C4-2B (cell line): Measurements from ENCODE around the gene FGFRL1.

Source experiments
- CTCF ChIP-seq: fragments of 450-650 bp; conservative IDR thresholded peaks from 2 replicates; pipeline ENCODE4 v1.5.1; 2017; ENCODE audit warnings: mild to moderate bottlenecking
- ZFX ChIP-seq: fragments of 450-650 bp; IDR thresholded peaks from 2 replicates; pipeline ENCODE4 v1.6.1; 2017

DNA sequence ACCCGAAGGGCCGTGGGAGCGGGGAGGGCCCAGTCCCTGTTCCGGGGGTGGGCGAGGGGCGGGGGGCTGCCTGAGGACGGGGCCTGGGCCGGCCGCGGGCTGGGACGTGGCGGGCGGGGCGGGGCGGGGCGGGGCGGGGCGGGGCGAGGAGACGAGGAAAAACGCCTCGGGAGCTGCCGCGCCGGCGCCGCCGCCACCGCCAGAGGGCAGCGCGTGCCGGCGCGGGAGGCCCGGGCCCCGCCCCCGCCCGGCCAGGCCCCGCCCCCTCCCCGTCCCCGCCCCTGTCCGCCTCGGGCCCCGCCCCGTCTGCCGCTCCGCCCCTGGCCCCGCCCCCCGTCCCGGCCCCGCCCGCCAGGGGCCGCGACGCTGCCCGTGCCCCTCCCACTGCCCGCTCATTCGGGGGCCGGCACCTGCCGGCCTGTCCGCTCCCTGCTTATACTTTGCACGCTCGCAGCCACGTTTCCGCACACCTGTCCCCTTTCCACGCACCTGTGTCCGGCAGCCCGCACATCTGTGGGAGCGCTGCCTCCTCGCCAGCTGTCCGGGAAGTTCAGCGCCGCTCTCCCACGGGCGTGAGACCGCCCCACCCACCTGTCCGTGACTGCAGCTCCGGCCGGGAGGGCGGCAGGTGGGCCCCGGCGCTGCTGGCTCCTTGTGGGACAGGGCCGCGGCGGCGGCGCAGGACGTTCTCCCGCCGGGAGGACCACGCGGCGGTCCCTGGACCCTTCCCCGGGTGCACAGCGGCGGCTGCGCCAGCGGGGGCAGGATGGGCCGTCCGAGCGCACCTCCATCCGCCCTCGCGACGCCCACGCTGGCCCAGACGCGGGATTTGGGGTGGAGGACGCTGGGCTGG is 1.7 kb upstream of the FGFRL1 start:
- TF ChIP-seq CTCF (no peak; the same call in 1 of the 2 replicates), ZFX (no peak)
